DOHH2 (cell line): ENCODE data around the gene SDS.

Experiments used
- H3F3A ChIP-seq: fragments of 200-600 bp; sonication (generic), shearing (Covaris generic); 2 replicates; pipeline ENCODE4 v1.6.0; 2016; ENCODE audit warnings: antibody characterized with exemption, mild to moderate bottlenecking; ENCODE audit not compliant: control insufficient read depth, insufficient read depth
- H3K27ac ChIP-seq: fragments of 200-600 bp; sonication (generic); 2 replicates; pipeline ENCODE4 v1.5.1; 2014; ENCODE audit warnings: low read depth, mild to moderate bottlenecking, low read length, moderate library complexity
- H3K27me3 ChIP-seq: fragments of 200-600 bp; sonication (generic); 2 replicates; pipeline ENCODE4 v1.6.1; 2014; ENCODE audit warnings: mild to moderate bottlenecking, low read length, mixed read lengths; ENCODE audit not compliant: control insufficient read depth
- H3K36me3 ChIP-seq: fragments of 200-600 bp; sonication (generic); 2 replicates; pipeline ENCODE4 v1.6.1; 2014; ENCODE audit warnings: mild to moderate bottlenecking, low read length, moderate library complexity, mixed read lengths; ENCODE audit not compliant: control insufficient read depth
- H3K4me1 ChIP-seq: fragments of 200-600 bp; sonication (generic); 2 replicates; pipeline ENCODE4 v1.6.1; 2014; ENCODE audit warnings: mild to moderate bottlenecking, low read length, mixed read lengths; ENCODE audit not compliant: control insufficient read depth
- H3K4me2 ChIP-seq: fragments of 200-600 bp; sonication (generic); 2 replicates; pipeline ENCODE4 v1.6.0; 2014; ENCODE audit warnings: mild to moderate bottlenecking, low read length, moderate library complexity
- H3K4me3 ChIP-seq: fragments of 200-600 bp; sonication (generic); 2 replicates; pipeline ENCODE4 v1.5.1; 2014; ENCODE audit warnings: mild to moderate bottlenecking, low read length, mixed read lengths
- H3K79me2 ChIP-seq: fragments of 200-600 bp; sonication (generic); 2 replicates; pipeline ENCODE4 v1.6.1; 2014; ENCODE audit warnings: mild to moderate bottlenecking, low read length, mixed read lengths; ENCODE audit not compliant: control insufficient read depth
- H3K9me2 ChIP-seq: fragments of 200-600 bp; sonication (generic); replicated peaks from 2 replicates; pipeline ENCODE4 v1.6.1; 2014; ENCODE audit warnings: mild to moderate bottlenecking, low read length, mixed read lengths; ENCODE audit not compliant: control insufficient read depth
- H3K9me3 ChIP-seq: fragments of 200-600 bp; sonication (generic); 2 replicates; pipeline ENCODE4 v1.6.1; 2014; ENCODE audit warnings: antibody characterized with exemption, low read length, mixed read lengths; ENCODE audit not compliant: control insufficient read depth, insufficient read depth
- H4K20me1 ChIP-seq: fragments of 200-600 bp; sonication (generic); 2 replicates; pipeline ENCODE4 v1.6.0; 2014; ENCODE audit warnings: low read depth, mild to moderate bottlenecking, antibody characterized with exemption, low read length, moderate library complexity; ENCODE audit not compliant: control insufficient read depth, insufficient read depth
- CTCF ChIP-seq: fragments of 200-600 bp; sonication (generic); IDR thresholded peaks from one replicate; pipeline ENCODE4 v1.5.1; 2014; ENCODE audit warnings: antibody characterized with exemption, mild to moderate bottlenecking, low read depth, low read length; ENCODE audit not compliant: poor library complexity, severe bottlenecking
- EZH2phosphoT487 ChIP-seq: fragments of 200-600 bp; sonication (generic); IDR thresholded peaks from 2 replicates; pipeline ENCODE4 v1.6.1; 2017; ENCODE audit warnings: borderline replicate concordance, mild to moderate bottlenecking, antibody characterized with exemption, low read length, moderate library complexity, mixed read lengths

Gene SDS

GRCh38 chr12:113393749-113394148, 9.9 kb downstream of the SDS start:
- no peaks in the 10 kb centered on the region for H3K36me3 ChIP-seq
- no peaks in the 10 kb centered on the region for H3K9me3 ChIP-seq
- no peaks in the 10 kb centered on the region for H4K20me1 ChIP-seq
- TF ChIP-seq CTCF (no peak), EZH2phosphoT487 (no peak)
- no peak overlapping the region for H3K4me2 ChIP-seq
- no peak overlapping the region for H3K27ac ChIP-seq
- H3K27me3 ChIP-seq: no peaks in the 10 kb centered on the region
- H3K9me2 ChIP-seq: no peaks in the 10 kb centered on the region
- H3K79me2 ChIP-seq: no peaks in the 10 kb centered on the region
- peaks cover 6% of the 10 kb centered on the region; the same call in 1 of the 2 replicates for H3K4me1 ChIP-seq
- H3F3A ChIP-seq: no peaks in the 10 kb centered on the region
- no peak overlapping the region for H3K4me3 ChIP-seq

GRCh38 chr12:113392988-113393579, 10.6 kb downstream of the SDS start:
- H3K4me3 ChIP-seq: no peak overlapping the region
- TF ChIP-seq EZH2phosphoT487: no peak
- no peak for TF ChIP-seq CTCF

GRCh38 chr12:113392520-113392919, 11.2 kb downstream of the SDS start:
- Histone ChIP-seq H3K9me3 (no peaks in the 10 kb centered on the region), H3K79me2 (no peaks in the 10 kb centered on the region), H3K4me3 (no peak overlapping the region), H3K4me2 (no peak overlapping the region), H3K36me3 (no peaks in the 10 kb centered on the region), H3F3A (no peaks in the 10 kb centered on the region), H3K27me3 (no peaks in the 10 kb centered on the region), H3K9me2 (no peaks in the 10 kb centered on the region), H4K20me1 (no peaks in the 10 kb centered on the region), H3K27ac (no peak overlapping the region), H3K4me1 (peaks cover 6% of the 10 kb centered on the region; the same call in 1 of the 2 replicates)
- TF ChIP-seq CTCF (no peak), EZH2phosphoT487 (no peak)

More at GRCh38 chr12:113392988-113393579, 10.6 kb downstream of the SDS start:
- Histone ChIP-seq H3K9me2 (no peaks in the 10 kb centered on the region), H3F3A (no peaks in the 10 kb centered on the region), H3K4me2 (no peak overlapping the region), H3K27ac (no peak overlapping the region), H3K36me3 (no peaks in the 10 kb centered on the region), H4K20me1 (no peaks in the 10 kb centered on the region), H3K27me3 (no peaks in the 10 kb centered on the region), H3K79me2 (no peaks in the 10 kb centered on the region), H3K4me1 (peaks cover 6% of the 10 kb centered on the region; the same call in 1 of the 2 replicates), H3K9me3 (no peaks in the 10 kb centered on the region)
